ENCODE data around the gene EFEMP2.

EFEMP2 gene

DNA sequence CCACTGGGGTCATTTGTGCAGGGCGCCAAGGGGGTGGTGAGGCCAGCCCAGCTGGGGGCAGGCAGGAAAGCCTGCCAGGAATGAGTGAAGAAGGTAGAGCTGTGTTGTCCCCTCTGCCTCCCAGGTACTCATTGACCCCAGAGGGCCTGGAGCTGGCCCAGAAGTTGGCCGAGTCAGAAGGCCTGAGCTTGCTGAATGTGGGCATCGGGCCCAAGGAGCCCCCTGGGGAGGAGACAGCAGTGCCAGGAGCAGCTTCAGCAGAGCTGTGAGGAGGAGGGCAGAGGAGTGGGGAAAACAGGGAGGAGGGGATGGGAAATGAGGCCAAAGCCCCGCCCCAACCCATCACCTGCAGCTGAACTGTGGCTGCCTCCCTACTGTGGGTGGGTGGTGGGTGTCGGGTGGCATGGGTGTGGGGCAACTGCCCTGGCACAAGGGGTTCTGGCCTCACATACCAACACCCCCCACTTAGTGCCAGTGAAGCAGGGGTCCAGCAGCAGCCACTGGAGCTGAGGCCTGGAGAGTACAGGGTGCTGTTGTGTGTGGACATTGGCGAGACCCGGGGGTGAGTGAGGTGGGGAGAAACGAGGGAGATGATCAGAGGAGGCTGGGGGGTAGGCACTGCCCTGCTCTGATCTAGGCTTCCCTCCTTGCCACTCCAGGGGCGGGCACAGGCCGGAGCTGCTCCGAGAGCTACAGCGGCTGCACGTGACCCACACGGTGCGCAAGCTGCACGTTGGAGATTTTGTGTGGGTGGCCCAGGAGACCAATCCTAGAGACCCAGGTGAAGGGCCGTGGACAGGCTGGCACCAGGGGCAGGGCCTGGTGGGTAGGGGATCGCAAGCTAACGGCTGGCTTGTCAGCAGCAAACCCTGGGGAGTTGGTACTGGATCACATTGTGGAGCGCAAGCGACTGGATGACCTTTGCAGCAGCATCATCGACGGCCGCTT, 9.4 kb downstream of the EFEMP2 start:
- Histone ChIP-seq H3K27me3 (ENCODE audit: insufficient read depth, low read depth, severe bottlenecking) (no peaks in the 10 kb centered on the region), H3K27ac (no peak overlapping the region), H3K9me3 (ENCODE audit: severe bottlenecking) (no peaks in the 10 kb centered on the region), H3K4me3 (ENCODE audit: low read depth, low read length) (no peak overlapping the region), H3K36me3 (peaks cover 75% of the 10 kb centered on the region)
- TF ChIP-seq CTCF (IDR thresholded peaks at IDR 0.05; ENCODE audit: low read depth, low read length): no peak
- DNase-seq: peak; percentile 6

GRCh38 chr11:65862191-65862735, 10.3 kb downstream of the EFEMP2 start:
- Histone ChIP-seq H3K9me3 (ENCODE audit: severe bottlenecking) (no peaks in the 10 kb centered on the region), H3K27me3 (ENCODE audit: insufficient read depth, low read depth, severe bottlenecking) (no peaks in the 10 kb centered on the region), H3K27ac (no peak overlapping the region), H3K4me3 (ENCODE audit: low read depth, low read length) (no peak overlapping the region), H3K36me3 (peaks cover 73% of the 10 kb centered on the region)
- no peak for DNase-seq
- no peak for TF ChIP-seq CTCF (IDR thresholded peaks at IDR 0.05; ENCODE audit: low read depth, low read length)

DNA sequence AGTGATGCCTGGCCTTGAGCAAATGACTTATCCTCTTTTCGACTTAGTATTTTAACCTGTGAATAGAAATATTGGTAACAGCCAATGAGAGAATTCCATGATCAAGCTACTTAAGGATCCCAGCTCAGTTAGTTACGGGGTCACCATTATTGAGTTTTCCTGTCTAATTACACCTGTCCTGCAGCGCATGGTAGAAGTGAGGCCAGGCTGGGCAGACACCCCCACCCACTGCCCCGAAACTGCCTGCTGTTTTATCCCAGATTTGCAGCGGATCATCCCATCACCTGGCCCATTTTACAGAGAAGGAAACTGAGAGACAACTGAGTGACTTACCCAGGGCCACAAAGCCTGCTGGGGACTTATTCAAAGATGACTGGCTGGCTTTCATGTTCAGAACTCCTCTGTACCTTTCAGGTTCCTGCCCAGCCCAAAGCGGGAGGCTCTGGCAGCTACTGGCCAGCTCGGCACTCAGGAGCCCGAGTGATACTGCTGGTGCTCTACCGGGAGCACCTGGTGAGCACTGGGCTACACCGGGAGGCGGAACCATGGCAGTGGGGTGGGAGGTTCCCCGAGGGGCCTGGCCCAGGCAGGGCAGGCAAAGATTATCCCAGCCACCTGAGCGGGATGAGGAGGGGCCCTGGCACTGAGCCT, 10.9 kb downstream of the EFEMP2 start:
- H3K9me3 ChIP-seq (ENCODE audit: severe bottlenecking): no peaks in the 10 kb centered on the region
- peak overlapping the region; percentile 96 for H3K4me3 ChIP-seq (ENCODE audit: low read depth, low read length)
- TF ChIP-seq CTCF (IDR thresholded peaks at IDR 0.05; ENCODE audit: low read depth, low read length): no peak
- H3K27me3 ChIP-seq (ENCODE audit: insufficient read depth, low read depth, severe bottlenecking): no peaks in the 10 kb centered on the region
- peaks cover 73% of the 10 kb centered on the region for H3K36me3 ChIP-seq
- peak overlapping the region; percentile 99 for H3K27ac ChIP-seq
- peak; percentile 13 for DNase-seq

GRCh38 chr11:65861165-65861505, 11.5 kb downstream of the EFEMP2 start:
- Histone ChIP-seq H3K36me3 (peaks cover 73% of the 10 kb centered on the region), H3K27ac (peak overlapping the region; percentile 99), H3K4me3 (ENCODE audit: low read depth, low read length) (peak overlapping the region; percentile 96), H3K27me3 (ENCODE audit: insufficient read depth, low read depth, severe bottlenecking) (no peaks in the 10 kb centered on the region), H3K9me3 (ENCODE audit: severe bottlenecking) (no peaks in the 10 kb centered on the region)
- no peak for TF ChIP-seq CTCF (IDR thresholded peaks at IDR 0.05; ENCODE audit: low read depth, low read length)
- DNase-seq: peak; percentile 37

DNA sequence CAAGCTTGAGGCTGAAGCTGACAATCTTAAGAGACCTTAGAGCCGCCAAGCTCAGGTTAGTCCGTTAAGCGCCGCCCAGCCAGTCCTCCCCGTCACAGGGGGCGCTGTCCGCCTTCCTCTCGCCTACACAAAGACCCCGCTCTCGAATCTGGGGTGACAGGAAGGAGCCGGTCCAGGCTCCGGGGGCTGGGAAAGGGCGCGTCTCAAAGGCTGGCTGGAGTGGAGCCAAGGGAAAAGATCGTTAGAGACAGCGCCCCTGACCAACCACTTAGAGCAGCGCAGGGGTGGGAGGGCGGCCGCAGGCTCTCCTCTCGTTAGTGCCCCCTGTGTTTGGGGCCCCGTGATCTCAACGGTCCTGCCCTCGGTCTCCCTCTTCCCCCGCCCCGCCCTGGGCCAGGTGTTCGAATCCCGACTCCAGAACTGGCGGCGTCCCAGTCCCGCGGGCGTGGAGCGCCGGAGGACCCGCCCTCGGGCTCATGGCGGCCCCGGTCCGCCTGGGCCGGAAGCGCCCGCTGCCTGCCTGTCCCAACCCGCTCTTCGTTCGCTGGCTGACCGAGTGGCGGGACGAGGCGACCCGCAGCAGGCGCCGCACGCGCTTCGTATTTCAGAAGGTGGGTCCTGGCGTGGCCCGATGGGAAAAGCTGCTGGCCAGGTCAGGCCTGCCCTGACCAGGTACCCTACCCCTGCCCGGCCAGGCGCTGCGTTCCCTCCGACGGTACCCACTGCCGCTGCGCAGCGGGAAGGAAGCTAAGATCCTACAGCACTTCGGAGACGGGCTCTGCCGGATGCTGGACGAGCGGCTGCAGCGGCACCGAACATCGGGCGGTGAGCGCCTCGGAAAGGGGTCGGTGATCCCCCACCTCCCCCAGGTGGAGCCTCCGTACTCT, 12.1 kb downstream of the EFEMP2 start, which contains the start of gene MUS81:
MUS81 (plus strand) TSS at position 156 of the 887 bp plus-strand sequence; CDS start at position 477, 321 bp downstream.
- peak; percentile 98 for DNase-seq
- peak; percentile 84 for TF ChIP-seq CTCF (IDR thresholded peaks at IDR 0.05; ENCODE audit: low read depth, low read length)
- H3K36me3 ChIP-seq: peaks cover 73% of the 10 kb centered on the region

More for the DNA sequence above, 12.1 kb downstream of the EFEMP2 start, which contains the start of gene MUS81:
- Histone ChIP-seq H3K27ac (peak within 1 kb of the TSS; percentile 99), H3K27me3 (ENCODE audit: insufficient read depth, low read depth, severe bottlenecking) (no peaks in the 10 kb centered on the region), H3K9me3 (ENCODE audit: severe bottlenecking) (no peaks in the 10 kb centered on the region), H3K4me3 (ENCODE audit: low read depth, low read length) (peak within 1 kb of the TSS; percentile 96)
